HepG2 (cell line): ENCODE measurements around the gene NFKBIA. TPM values are rescaled to one million over a fixed set of nuclear protein-coding genes. Genes with fewer than 3 reads are reported as not detected.

Source experiments
- CENPX ChIP-seq: sonication (generic); formaldehyde crosslinking; IDR thresholded peaks from 2 replicates; pipeline ENCODE4 v1.9.0; 2021; ENCODE audit warnings: mild to moderate bottlenecking, missing genetic modification reagents, moderate library complexity
- DPF2 ChIP-seq: sonication (generic); formaldehyde crosslinking; IDR thresholded peaks from 2 replicates; pipeline ENCODE4 v1.4.0; 2020; ENCODE audit warnings: mild to moderate bottlenecking, low read depth, missing genetic modification reagents, borderline replicate concordance
- FOXO1 ChIP-seq: sonication (generic); formaldehyde crosslinking; IDR thresholded peaks from 2 replicates; pipeline ENCODE4 v1.4.0; 2020; ENCODE audit warnings: missing genetic modification reagents
- GLI4 ChIP-seq: sonication (generic); formaldehyde crosslinking; IDR thresholded peaks from 2 replicates; pipeline ENCODE4 v1.5.1; 2020; ENCODE audit warnings: missing genetic modification reagents, mild to moderate bottlenecking, moderate library complexity, borderline replicate concordance
- HOMEZ ChIP-seq: IDR thresholded peaks from 2 replicates; pipeline ENCODE4 v1.6.1; 2016; ENCODE audit warnings: low read depth
- HOXD1 ChIP-seq: sonication (generic); formaldehyde crosslinking; IDR thresholded peaks from 2 replicates; pipeline ENCODE4 v1.5.0; 2020; ENCODE audit warnings: missing genetic modification reagents
- MBD4 ChIP-seq: IDR thresholded peaks from 2 replicates; pipeline ENCODE4 v1.6.1; 2012; ENCODE audit warnings: low read length, inconsistent platforms, borderline replicate concordance
- PHF5A ChIP-seq: IDR thresholded peaks from one replicate; pipeline ENCODE4 v1.6.1; 2018; ENCODE audit warnings: low read depth, missing genetic modification reagents; ENCODE audit not compliant: unreplicated experiment
- RARA ChIP-seq: IDR thresholded peaks from 2 replicates; pipeline ENCODE4 v1.6.1; 2016; ENCODE audit warnings: missing genetic modification reagents, missing compliant biosample characterization
- SMAD9 ChIP-seq: sonication (generic); formaldehyde crosslinking; IDR thresholded peaks from 2 replicates; pipeline ENCODE4 v1.5.1; 2020; ENCODE audit warnings: mild to moderate bottlenecking, missing genetic modification reagents
- SNAPC5 ChIP-seq: sonication (generic); formaldehyde crosslinking; IDR thresholded peaks from 2 replicates; pipeline ENCODE4 v1.8.1; 2023; ENCODE audit warnings: mild to moderate bottlenecking, missing genetic modification reagents, borderline replicate concordance
- ZC3H13 ChIP-seq: sonication (generic); formaldehyde crosslinking; IDR thresholded peaks from 2 replicates; pipeline ENCODE4 v1.8.1; 2023; ENCODE audit warnings: mild to moderate bottlenecking, missing genetic modification reagents, moderate library complexity
- ZFP36L1 ChIP-seq: sonication (generic); formaldehyde crosslinking; IDR thresholded peaks from 2 replicates; pipeline ENCODE4 v1.8.0; 2022; ENCODE audit warnings: mild to moderate bottlenecking, missing genetic modification reagents, moderate library complexity
- ZNF101 ChIP-seq: sonication (generic); formaldehyde crosslinking; IDR thresholded peaks from 2 replicates; pipeline ENCODE4 v1.4.0; 2020; ENCODE audit warnings: mild to moderate bottlenecking, low read depth, missing genetic modification reagents, borderline replicate concordance
- ZNF264 ChIP-seq: sonication (generic); formaldehyde crosslinking; IDR thresholded peaks from 2 replicates; pipeline ENCODE4 v1.4.0; 2020; ENCODE audit warnings: missing genetic modification reagents
- ZNF292 ChIP-seq: sonication (generic); formaldehyde crosslinking; IDR thresholded peaks from 2 replicates; pipeline ENCODE4 v1.8.1; 2022; ENCODE audit warnings: mild to moderate bottlenecking, low read depth, missing genetic modification reagents, borderline replicate concordance
- ZNF607 ChIP-seq: sonication (generic); formaldehyde crosslinking; IDR thresholded peaks from 2 replicates; pipeline ENCODE4 v1.5.1; 2020; ENCODE audit warnings: missing genetic modification reagents, mild to moderate bottlenecking, borderline replicate concordance
- ZNF7 ChIP-seq: IDR thresholded peaks from 2 replicates; pipeline ENCODE4 v1.6.1; 2016; ENCODE audit warnings: missing biosample characterization, missing genetic modification reagents
- ZNF75D ChIP-seq: sonication (generic); formaldehyde crosslinking; IDR thresholded peaks from 2 replicates; pipeline ENCODE4 v1.8.1; 2023; ENCODE audit warnings: missing genetic modification reagents, mild to moderate bottlenecking, borderline replicate concordance
- polyA plus RNA-seq, 8 experiments: library from polyadenylated mRNA; depleted of rRNA in 3 of 8; stranded (reverse) in 7 of 8; unstranded in 1 of 8; fragments of >200 nt; fragmentation: Illumina TruSeq in 4 of 8; extraction: Trizol in 4 of 8; gene quantifications; 2 replicates each; pipeline versions ENCODE4 v1.2.1 to v1.2.3, GENCODE V29; 2011 to 2016; ENCODE audit warnings: low read depth in 4 of 8, missing spikeins in 1 of 8, mixed read lengths in 1 of 8; ENCODE audit not compliant: insufficient read depth in 1 of 8
- total RNA-seq, 5 experiments: library from RNA; depleted of rRNA; stranded (reverse); fragments of >200 nt; fragmentation: Illumina TruSeq; extraction: Trizol; gene quantifications; 2 replicates each; pipeline ENCODE4 v1.2.3, GENCODE V29; 2016; ENCODE audit warnings: low read depth in 1 of 5
- TF ChIP-seq, protein P1 (sequence below): sonication (generic); formaldehyde crosslinking; IDR thresholded peaks from 2 replicates; pipeline ENCODE4 v1.9.0; 2022; ENCODE audit warnings: low read depth, missing genetic modification reagents
- TF ChIP-seq, protein P2 (sequence below): sonication (generic); formaldehyde crosslinking; IDR thresholded peaks from 2 replicates; pipeline ENCODE4 v1.8.1; 2023; ENCODE audit warnings: mild to moderate bottlenecking, inconsistent platforms, moderate library complexity, missing genetic modification reagents, borderline replicate concordance
- TF ChIP-seq, protein P3 (sequence below): sonication (generic); formaldehyde crosslinking; IDR thresholded peaks from 2 replicates; pipeline ENCODE4 v1.4.0; 2020; ENCODE audit warnings: missing genetic modification reagents
- TF ChIP-seq, protein P4 (sequence below): IDR thresholded peaks from 2 replicates; pipeline ENCODE4 v1.6.1; 2018; ENCODE audit warnings: missing genetic modification reagents

Gene NFKBIA
- total and polyA plus RNA-seq, 2 of the 13 experiments (the other 11 are each of a cell fraction or from before 2014, with no cell fraction given): 197 to 319 TPM

DNA sequence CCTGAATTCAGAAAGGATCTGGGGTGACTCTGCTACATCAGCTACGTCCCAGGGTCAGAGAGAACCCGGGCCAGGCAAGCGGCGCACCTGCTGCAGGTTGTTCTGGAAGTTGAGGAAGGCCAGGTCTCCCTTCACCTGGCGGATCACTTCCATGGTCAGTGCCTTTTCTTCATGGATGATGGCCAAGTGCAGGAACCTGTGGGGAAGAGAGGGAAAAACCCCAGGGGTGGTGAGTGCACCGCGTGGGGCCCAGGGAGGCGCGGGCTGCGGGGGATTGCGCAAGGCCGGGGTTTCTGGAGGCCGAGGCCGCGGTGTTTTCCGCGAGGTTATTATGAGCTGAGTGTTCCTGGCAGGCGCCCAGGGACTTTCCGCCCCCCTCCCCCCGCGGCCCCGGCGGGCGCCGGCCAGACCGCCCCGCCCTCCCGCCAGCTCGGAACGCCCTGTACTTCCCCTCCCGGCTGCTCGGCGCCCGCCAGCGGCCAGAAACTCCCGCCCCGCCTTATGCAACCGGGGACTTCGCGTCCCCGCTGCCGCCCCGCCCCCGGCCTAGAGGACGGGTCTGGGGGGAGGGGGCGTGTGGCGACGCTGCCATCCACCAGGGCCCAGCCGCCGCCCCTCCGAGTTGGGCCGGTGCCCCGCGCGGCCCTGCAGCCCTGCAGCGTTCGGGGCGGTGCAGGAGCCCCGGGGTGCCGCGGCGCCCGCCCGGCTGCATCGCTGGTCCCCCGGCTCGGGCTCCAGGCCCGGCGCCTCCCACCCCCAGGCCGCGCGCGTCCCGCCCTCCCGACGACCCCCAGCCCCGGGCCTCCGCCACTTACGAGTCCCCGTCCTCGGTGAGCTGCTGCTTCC lies 723 bp downstream of the NFKBIA start (continued):
- TF ChIP-seq ZNF292 (CRISPR knock-in tag) (peak; percentile 90), ZNF264 (peak; percentile 93), ZNF7 (CRISPR knock-in tag) (peak; percentile 51; the same call in 1 of the 2 replicates), MBD4 (no peak), GLI4 (CRISPR knock-in tag) (peak; percentile 88; the same call in 1 of the 2 replicates), RARA (peak; percentile 99), ZNF101 (CRISPR knock-in tag) (peak; percentile 93; the same call in 1 of the 2 replicates), SMAD9 (CRISPR knock-in tag) (peak; percentile 57; the same call in 1 of the 2 replicates), SNAPC5 (peak; percentile 58), PHF5A (CRISPR knock-in tag) (peak; percentile 100), ZNF607 (peak; percentile 98), ZC3H13 (no peak), FOXO1 (CRISPR knock-in tag) (peak; percentile 99), DPF2 (CRISPR knock-in tag) (peak; percentile 96; the same call in 1 of the 2 replicates), ZNF75D (peak; percentile 62; the same call in 1 of the 2 replicates), HOMEZ (CRISPR knock-in tag) (peak; percentile 94), ZFP36L1 (CRISPR knock-in tag) (0 out of 2 replicates have a peak, but pooled peaks have one; percentile 77), CENPX (CRISPR knock-in tag) (no peak), HOXD1 (peak; percentile 96)
- TF ChIP-seq, protein P1, sequence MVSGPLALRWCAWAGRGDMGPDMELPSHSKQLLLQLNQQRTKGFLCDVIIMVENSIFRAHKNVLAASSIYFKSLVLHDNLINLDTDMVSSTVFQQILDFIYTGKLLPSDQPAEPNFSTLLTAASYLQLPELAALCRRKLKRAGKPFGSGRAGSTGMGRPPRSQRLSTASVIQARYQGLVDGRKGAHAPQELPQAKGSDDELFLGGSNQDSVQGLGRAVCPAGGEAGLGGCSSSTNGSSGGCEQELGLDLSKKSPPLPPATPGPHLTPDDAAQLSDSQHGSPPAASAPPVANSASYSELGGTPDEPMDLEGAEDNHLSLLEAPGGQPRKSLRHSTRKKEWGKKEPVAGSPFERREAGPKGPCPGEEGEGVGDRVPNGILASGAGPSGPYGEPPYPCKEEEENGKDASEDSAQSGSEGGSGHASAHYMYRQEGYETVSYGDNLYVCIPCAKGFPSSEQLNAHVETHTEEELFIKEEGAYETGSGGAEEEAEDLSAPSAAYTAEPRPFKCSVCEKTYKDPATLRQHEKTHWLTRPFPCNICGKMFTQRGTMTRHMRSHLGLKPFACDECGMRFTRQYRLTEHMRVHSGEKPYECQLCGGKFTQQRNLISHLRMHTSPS: peak; percentile 80
- TF ChIP-seq, protein P2, sequence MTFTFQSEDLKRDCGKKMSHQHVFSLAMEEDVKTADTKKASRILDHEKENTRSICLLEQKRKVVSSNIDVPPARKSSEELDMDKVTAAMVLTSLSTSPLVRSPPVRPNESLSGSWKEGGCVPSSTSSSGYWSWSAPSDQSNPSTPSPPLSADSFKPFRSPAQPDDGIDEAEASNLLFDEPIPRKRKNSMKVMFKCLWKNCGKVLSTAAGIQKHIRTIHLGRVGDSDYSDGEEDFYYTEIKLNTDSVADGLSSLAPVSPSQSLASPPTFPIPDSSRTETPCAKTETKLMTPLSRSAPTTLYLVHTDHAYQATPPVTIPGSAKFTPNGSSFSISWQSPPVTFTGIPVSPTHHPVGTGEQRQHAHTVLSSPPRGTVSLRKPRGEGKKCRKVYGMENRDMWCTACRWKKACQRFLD: peak; percentile 81; the same call in 1 of the 2 replicates
- TF ChIP-seq, protein P3, sequence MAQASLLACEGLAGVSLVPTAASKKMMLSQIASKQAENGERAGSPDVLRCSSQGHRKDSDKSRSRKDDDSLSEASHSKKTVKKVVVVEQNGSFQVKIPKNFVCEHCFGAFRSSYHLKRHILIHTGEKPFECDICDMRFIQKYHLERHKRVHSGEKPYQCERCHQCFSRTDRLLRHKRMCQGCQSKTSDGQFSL (CRISPR knock-in tag): peak; percentile 75
- TF ChIP-seq, protein P4, sequence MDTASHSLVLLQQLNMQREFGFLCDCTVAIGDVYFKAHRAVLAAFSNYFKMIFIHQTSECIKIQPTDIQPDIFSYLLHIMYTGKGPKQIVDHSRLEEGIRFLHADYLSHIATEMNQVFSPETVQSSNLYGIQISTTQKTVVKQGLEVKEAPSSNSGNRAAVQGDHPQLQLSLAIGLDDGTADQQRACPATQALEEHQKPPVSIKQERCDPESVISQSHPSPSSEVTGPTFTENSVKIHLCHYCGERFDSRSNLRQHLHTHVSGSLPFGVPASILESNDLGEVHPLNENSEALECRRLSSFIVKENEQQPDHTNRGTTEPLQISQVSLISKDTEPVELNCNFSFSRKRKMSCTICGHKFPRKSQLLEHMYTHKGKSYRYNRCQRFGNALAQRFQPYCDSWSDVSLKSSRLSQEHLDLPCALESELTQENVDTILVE: peak; percentile 98
